ENCODE measurements around the gene ENAH.

Gene ENAH

DNA sequence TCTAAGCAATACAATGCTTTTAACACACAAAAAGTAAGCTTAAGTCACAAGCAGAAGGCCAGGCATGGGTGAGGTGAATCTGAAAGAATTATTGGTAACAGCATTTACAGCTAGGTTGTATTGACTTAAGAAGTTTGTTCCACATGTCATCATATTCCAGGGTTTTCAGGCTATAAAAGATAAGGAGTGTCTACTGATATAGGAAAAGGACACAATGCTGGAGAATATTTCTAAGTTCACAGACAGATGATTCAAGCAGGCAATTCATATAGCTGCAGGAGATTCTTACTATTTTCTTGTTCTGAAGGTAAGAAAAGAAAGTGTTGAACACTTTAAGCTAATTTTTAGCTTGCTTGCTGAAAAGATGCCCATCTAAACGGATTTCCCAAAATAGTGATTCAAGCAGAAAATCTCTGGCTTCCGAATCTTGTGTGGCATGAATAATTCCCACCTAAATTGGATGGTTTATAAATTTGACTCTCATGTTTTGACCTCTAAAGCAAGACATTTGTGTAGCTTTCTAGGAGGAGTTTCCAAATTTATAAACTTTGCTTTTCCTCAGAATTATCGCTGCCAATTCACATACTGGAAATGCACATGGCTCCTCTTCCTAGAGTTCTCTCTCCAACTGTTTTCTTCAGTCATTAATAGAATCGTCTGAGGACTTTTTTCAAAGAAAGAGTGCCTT, 129.5 kb downstream of the ENAH start:
- Histone ChIP-seq H3K4me2 (ENCODE audit: low read length, poor library complexity, severe bottlenecking) (no peak overlapping the region), H2AK5ac (ENCODE audit: low read length, severe bottlenecking) (no peak overlapping the region), H3K27me3 (ENCODE audit: control insufficient read depth in 1 of 2, insufficient read depth in 1 of 2, low read length in 2 of 2) (no peaks in the 10 kb centered on the region), H3K36me3 (ENCODE audit: control insufficient read depth in 1 of 2, insufficient read depth in 2 of 2, low read depth in 1 of 2, low read length in 2 of 2) (peaks cover 0 to 26% of the 10 kb centered on the region in 2 experiments), H2BK15ac (ENCODE audit: low read depth, poor library complexity, severe bottlenecking) (no peak overlapping the region), H3K4me1 (ENCODE audit: control insufficient read depth, insufficient read depth, low read depth, low read length) (peaks cover 3% of the 10 kb centered on the region), H2BK5ac (ENCODE audit: low read depth, low read length, poor library complexity, severe bottlenecking) (no peak overlapping the region), H3K23ac (ENCODE audit: low read length in 2 of 2) (no peak overlapping the region), H3K27ac (ENCODE audit: low read length, poor library complexity, severe bottlenecking) (no peak overlapping the region), H3K4me3 (ENCODE audit: insufficient read depth in 1 of 2, low read depth in 1 of 2, low read length in 2 of 2) (no peak overlapping the region), H2BK120ac (ENCODE audit: low read depth, low read length) (no peak overlapping the region), H3K18ac (ENCODE audit: low read depth in 1 of 2, low read length in 2 of 2) (no peak overlapping the region), H3K79me1 (replicated peaks; ENCODE audit: low read length, poor library complexity, severe bottlenecking) (peaks cover 17% of the 10 kb centered on the region), H2AFZ (ENCODE audit: low read depth, low read length) (no peak overlapping the region), H3K4ac (ENCODE audit: low read depth in 1 of 2, low read length in 2 of 2) (no peak overlapping the region), H4K8ac (ENCODE audit: low read length) (no peak overlapping the region), H2BK12ac (ENCODE audit: low read length in 2 of 2) (no peak overlapping the region), H4K91ac (ENCODE audit: low read length) (no peak overlapping the region), H3K14ac (ENCODE audit: low read length in 2 of 2) (no peak overlapping the region), H3K9ac (ENCODE audit: low read length) (no peak overlapping the region), H3K9me3 (ENCODE audit: control insufficient read depth, low read length) (no peaks in the 10 kb centered on the region)
- no peak for DNase-seq
- 93% methylated on average over 4 of the region's 4 CpGs for WGBS

DNA sequence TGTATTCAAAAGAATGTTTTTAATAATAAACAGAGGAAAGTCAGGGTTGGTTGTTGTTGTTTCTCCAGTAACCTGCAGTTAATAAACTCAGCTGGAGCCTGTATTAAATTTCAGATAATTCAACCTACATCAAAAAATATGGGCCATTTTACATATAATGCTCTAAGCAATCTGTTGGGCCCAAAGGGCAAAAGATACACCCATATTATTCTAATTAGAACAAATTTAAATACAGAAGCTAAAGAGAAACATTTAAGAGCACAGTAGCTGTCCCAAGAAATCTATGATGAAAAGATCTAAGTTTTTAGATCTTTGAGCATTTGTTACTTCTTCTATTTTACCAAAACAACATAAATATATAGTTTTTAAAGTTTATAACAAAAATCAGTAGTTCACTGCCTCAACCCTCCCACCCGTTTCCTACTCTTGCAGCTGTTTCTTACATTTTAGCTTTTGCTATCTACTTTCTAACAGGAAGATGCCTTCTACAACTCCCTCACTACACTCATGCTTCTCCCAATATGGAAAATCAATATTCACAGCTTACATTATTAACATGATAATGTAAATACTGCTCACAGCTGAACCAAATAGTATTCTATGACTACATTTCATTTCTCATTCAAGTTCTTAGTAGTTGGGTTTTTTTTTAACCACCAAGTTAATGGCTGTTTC, 130.2 kb downstream of the ENAH start:
- Histone ChIP-seq H3K36me3 (ENCODE audit: control insufficient read depth in 1 of 2, insufficient read depth in 2 of 2, low read depth in 1 of 2, low read length in 2 of 2) (peaks cover under 1 to 23% of the 10 kb centered on the region in 2 experiments), H3K79me1 (replicated peaks; ENCODE audit: low read length, poor library complexity, severe bottlenecking) (peaks cover 14% of the 10 kb centered on the region), H3K4me3 (ENCODE audit: insufficient read depth in 1 of 2, low read depth in 1 of 2, low read length in 2 of 2) (no peak overlapping the region), H2BK15ac (ENCODE audit: low read depth, poor library complexity, severe bottlenecking) (no peak overlapping the region), H2BK120ac (ENCODE audit: low read depth, low read length) (no peak overlapping the region), H3K9ac (ENCODE audit: low read length) (no peak overlapping the region), H3K4me2 (ENCODE audit: low read length, poor library complexity, severe bottlenecking) (no peak overlapping the region), H2AFZ (ENCODE audit: low read depth, low read length) (no peak overlapping the region), H3K4ac (ENCODE audit: low read depth in 1 of 2, low read length in 2 of 2) (no peak overlapping the region), H2AK5ac (ENCODE audit: low read length, severe bottlenecking) (no peak overlapping the region), H3K4me1 (ENCODE audit: control insufficient read depth, insufficient read depth, low read depth, low read length) (peaks cover 3% of the 10 kb centered on the region), H4K8ac (ENCODE audit: low read length) (no peak overlapping the region), H3K27me3 (ENCODE audit: control insufficient read depth in 1 of 2, insufficient read depth in 1 of 2, low read length in 2 of 2) (no peaks in the 10 kb centered on the region), H2BK5ac (ENCODE audit: low read depth, low read length, poor library complexity, severe bottlenecking) (no peak overlapping the region), H3K23ac (ENCODE audit: low read length in 2 of 2) (no peak overlapping the region), H3K9me3 (ENCODE audit: control insufficient read depth, low read length) (no peaks in the 10 kb centered on the region), H3K14ac (ENCODE audit: low read length in 2 of 2) (no peak overlapping the region), H3K18ac (ENCODE audit: low read depth in 1 of 2, low read length in 2 of 2) (no peak overlapping the region), H3K27ac (ENCODE audit: low read length, poor library complexity, severe bottlenecking) (no peak overlapping the region), H2BK12ac (ENCODE audit: low read length in 2 of 2) (no peak overlapping the region), H4K91ac (ENCODE audit: low read length) (no peak overlapping the region)
- 90% methylated on average over 1 of the region's 1 CpG for WGBS
- no peak for DNase-seq

GRCh38 chr1:225520587-225521227, 132.2 kb downstream of the ENAH start:
- Histone ChIP-seq H2BK120ac (ENCODE audit: low read depth, low read length) (no peak overlapping the region), H2AFZ (ENCODE audit: low read depth, low read length) (no peak overlapping the region), H3K4me2 (ENCODE audit: low read length, poor library complexity, severe bottlenecking) (no peak overlapping the region), H3K4ac (ENCODE audit: low read depth in 1 of 2, low read length in 2 of 2) (no peak overlapping the region), H2BK15ac (ENCODE audit: low read depth, poor library complexity, severe bottlenecking) (no peak overlapping the region), H3K27ac (ENCODE audit: low read length, poor library complexity, severe bottlenecking) (no peak overlapping the region), H3K4me1 (ENCODE audit: control insufficient read depth, insufficient read depth, low read depth, low read length) (peaks cover 3% of the 10 kb centered on the region), H3K79me1 (replicated peaks; ENCODE audit: low read length, poor library complexity, severe bottlenecking) (peaks cover 17% of the 10 kb centered on the region), H2BK5ac (ENCODE audit: low read depth, low read length, poor library complexity, severe bottlenecking) (no peak overlapping the region), H3K14ac (ENCODE audit: low read length in 2 of 2) (no peak overlapping the region), H3K36me3 (ENCODE audit: control insufficient read depth in 1 of 2, insufficient read depth in 2 of 2, low read depth in 1 of 2, low read length in 2 of 2) (peaks cover 8 to 37% of the 10 kb centered on the region in 2 experiments), H3K9ac (ENCODE audit: low read length) (no peak overlapping the region), H4K8ac (ENCODE audit: low read length) (no peak overlapping the region), H3K9me3 (ENCODE audit: control insufficient read depth, low read length) (no peaks in the 10 kb centered on the region), H4K91ac (ENCODE audit: low read length) (no peak overlapping the region), H3K23ac (ENCODE audit: low read length in 2 of 2) (no peak overlapping the region), H3K4me3 (ENCODE audit: insufficient read depth in 1 of 2, low read depth in 1 of 2, low read length in 2 of 2) (no peak overlapping the region), H3K18ac (ENCODE audit: low read depth in 1 of 2, low read length in 2 of 2) (no peak overlapping the region), H3K27me3 (ENCODE audit: control insufficient read depth in 1 of 2, insufficient read depth in 1 of 2, low read length in 2 of 2) (no peaks in the 10 kb centered on the region), H2AK5ac (ENCODE audit: low read length, severe bottlenecking) (no peak overlapping the region), H2BK12ac (ENCODE audit: low read length in 2 of 2) (no peak overlapping the region)
- DNase-seq, result no peak
- WGBS, result 96% methylated on average over 6 of the region's 7 CpGs

- Histone ChIP-seq H3K14ac (ENCODE audit: low read length in 2 of 2) (no peak overlapping the region), H3K27me3 (ENCODE audit: control insufficient read depth in 1 of 2, insufficient read depth in 1 of 2, low read length in 2 of 2) (no peaks in the 10 kb centered on the region), H3K9me3 (ENCODE audit: control insufficient read depth, low read length) (no peaks in the 10 kb centered on the region), H2BK12ac (ENCODE audit: low read length in 2 of 2) (no peak overlapping the region), H3K18ac (ENCODE audit: low read depth in 1 of 2, low read length in 2 of 2) (no peak overlapping the region), H3K4me3 (ENCODE audit: insufficient read depth in 1 of 2, low read depth in 1 of 2, low read length in 2 of 2) (no peak overlapping the region), H3K4me2 (ENCODE audit: low read length, poor library complexity, severe bottlenecking) (no peak overlapping the region), H2BK5ac (ENCODE audit: low read depth, low read length, poor library complexity, severe bottlenecking) (no peak overlapping the region), H4K91ac (ENCODE audit: low read length) (no peak overlapping the region), H3K4ac (ENCODE audit: low read depth in 1 of 2, low read length in 2 of 2) (no peak overlapping the region), H3K23ac (ENCODE audit: low read length in 2 of 2) (no peak overlapping the region), H3K4me1 (ENCODE audit: control insufficient read depth, insufficient read depth, low read depth, low read length) (peaks cover 3% of the 10 kb centered on the region), H2AFZ (ENCODE audit: low read depth, low read length) (no peak overlapping the region), H3K9ac (ENCODE audit: low read length) (no peak overlapping the region), H2BK15ac (ENCODE audit: low read depth, poor library complexity, severe bottlenecking) (no peak overlapping the region), H3K36me3 (ENCODE audit: control insufficient read depth in 1 of 2, insufficient read depth in 2 of 2, low read depth in 1 of 2, low read length in 2 of 2) (peaks cover 8 to 33% of the 10 kb centered on the region in 2 experiments), H4K8ac (ENCODE audit: low read length) (no peak overlapping the region), H2AK5ac (ENCODE audit: low read length, severe bottlenecking) (no peak overlapping the region), H2BK120ac (ENCODE audit: low read depth, low read length) (no peak overlapping the region), H3K79me1 (replicated peaks; ENCODE audit: low read length, poor library complexity, severe bottlenecking) (peaks cover 13% of the 10 kb centered on the region), H3K27ac (ENCODE audit: low read length, poor library complexity, severe bottlenecking) (no peak overlapping the region)
- DNase-seq, result no peak
- 90% methylated on average over 17 of the region's 19 CpGs for WGBS
These were observed 133.6 kb downstream of the ENAH start for GRCh38 chr1:225519166-225519863.

Measured in mesenchymal stem cell (in vitro differentiated cells and primary cell).